Kidney (tissue), 14 donors: ENCODE results near the gene EDNRA. TPM values are rescaled to one million over a fixed set of nuclear protein-coding genes. Genes with fewer than 3 reads are reported as not detected.

Experiments
- DNase-seq, 5 donors: peaks; one replicate each; pipeline ENCODE4 v3.0.0-alpha.2; 2013 to 2020
- FAIRE-seq: peaks from 2 replicates; lab custom pipeline; 2012; peaks lifted over from hg19 to GRCh38; lab: Jason Lieb, UNC
- H3K27ac ChIP-seq, 2 donors: one replicate each; pipeline ENCODE4 v1.7.0; 2013; ENCODE audit warnings: low read depth in 2 of 2, low read length in 2 of 2, inconsistent platforms in 1 of 2
- H3K27me3 ChIP-seq: one replicate; pipeline ENCODE4 v1.7.1; 2013; ENCODE audit warnings: low read length, inconsistent platforms; ENCODE audit not compliant: control insufficient read depth, insufficient read depth
- H3K36me3 ChIP-seq, 3 donors: one replicate each; pipeline versions ENCODE4 v1.7.0 to v1.7.1; 2013; ENCODE audit warnings: low read length in 3 of 3, control low read depth in 1 of 3, inconsistent platforms in 1 of 3; ENCODE audit not compliant: insufficient read depth in 3 of 3, control insufficient read depth in 2 of 3
- H3K4me1 ChIP-seq, 3 donors: one replicate each; pipeline versions ENCODE4 v1.7.0 to v1.7.1; 2013; ENCODE audit warnings: low read length in 3 of 3, inconsistent platforms in 1 of 3, low read depth in 1 of 3; ENCODE audit not compliant: control insufficient read depth in 2 of 3, insufficient read depth in 2 of 3
- H3K4me3 ChIP-seq, 3 donors: one replicate each; pipeline versions ENCODE4 v1.7.0 to v1.8.1; 2013; ENCODE audit warnings: low read length in 3 of 3, control low read depth in 1 of 3, inconsistent platforms in 1 of 3
- H3K9ac ChIP-seq, 3 donors: one replicate each; pipeline versions ENCODE4 v1.7.0 to v1.7.1; 2013; ENCODE audit warnings: low read length in 3 of 3, control low read depth in 1 of 3, inconsistent platforms in 1 of 3
- H3K9me3 ChIP-seq, 3 donors: one replicate each; pipeline versions ENCODE4 v1.7.0 to v1.7.1; 2013; ENCODE audit warnings: low read length in 3 of 3, control low read depth in 1 of 3, inconsistent platforms in 1 of 3; ENCODE audit not compliant: control insufficient read depth in 2 of 3, insufficient read depth in 1 of 3
- CTCF ChIP-seq: IDR thresholded peaks from 3 replicates; pipeline ENCODE4 v1.5.1; 2012; ENCODE audit warnings: mild to moderate bottlenecking, moderate library complexity, borderline replicate concordance; ENCODE audit not compliant: insufficient read depth; ENCODE audit errors: extremely low read depth
- intact Hi-C: fragments of 100-400 bp; cut with DNase I; formaldehyde crosslinking; loops from one replicate; pipeline ENCODE4 v1.11.1; 2022
- polyA plus RNA-seq: library from polyadenylated mRNA; stranded (reverse); fragments of 350-450 nt; fragmentation: Illumina TruSeq; extraction: RNeasy Lipid Tissue Mini Kit (QIAGEN cat#74804); gene quantifications from one replicate; pipeline ENCODE4 v1.2.3, GENCODE V29; 2014; ENCODE audit warnings: low read depth, low replicate concordance; ENCODE audit not compliant: insufficient read depth
- total RNA-seq: library from RNA; stranded (reverse); fragmentation: NEBNext Ultra II Directional; extraction: Animal tissue kit (Norgen Biotek cat#: 25700); gene quantifications from one replicate; pipeline ENCODE4 v1.2.1, GENCODE V29; 2021
- donor health status: control.
- donor health status: control.
- donor health status: control.
- donor health status: control.
- donor health status: control.
- donor health status: DM: yes; HTN: yes; CAD: no.
- donor health status: Normal renal cell carcinoma (clear cell type).

Gene EDNRA
- total and polyA plus RNA-seq, 2 donors from 2014 or later, result 3.2 to 8.1 TPM

GRCh38 chr4:147463065-147463464 is 17.8 kb upstream of the EDNRA start:
- peaks cover 0 to 6% (median 4%) of the 10 kb centered on the region in 3 donors for H3K9me3 ChIP-seq
- H3K27ac ChIP-seq, result no peak overlapping the region
- TF ChIP-seq CTCF, result no peak
- no peaks in the 10 kb centered on the region for H3K4me1 ChIP-seq
- DNase-seq (no peak), FAIRE-seq (no peak)
- no peaks in the 10 kb centered on the region for H3K27me3 ChIP-seq
- intact Hi-C loops, result no loop called here
- no peak overlapping the region for H3K9ac ChIP-seq
- H3K4me3 ChIP-seq, result no peak overlapping the region
- no peaks in the 10 kb centered on the region for H3K36me3 ChIP-seq

DNA sequence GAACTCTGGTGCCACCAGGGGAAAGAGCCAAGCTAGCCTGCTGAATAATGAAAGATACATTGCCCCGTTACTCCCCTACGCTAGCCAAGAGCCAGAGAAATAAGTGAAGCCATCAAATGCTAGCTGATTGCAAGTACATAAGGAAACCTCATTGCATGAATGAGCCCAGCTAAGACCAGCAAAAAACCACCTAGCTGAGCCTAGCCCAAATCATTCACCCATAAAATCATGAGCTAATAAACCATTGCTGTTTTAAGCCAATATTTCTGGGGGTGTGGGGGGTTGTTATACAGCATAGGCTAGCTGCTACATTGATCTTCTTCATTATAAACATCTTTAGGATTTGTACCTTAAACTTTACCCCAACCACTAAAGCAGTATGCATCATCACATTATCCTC is 15.4 kb upstream of the EDNRA start:
- no peak overlapping the region for H3K9ac ChIP-seq
- no peak overlapping the region for H3K4me3 ChIP-seq
- FAIRE-seq (no peak), DNase-seq (no peak)
- H3K4me1 ChIP-seq, result no peaks in the 10 kb centered on the region
- H3K27ac ChIP-seq, result no peak overlapping the region
- intact Hi-C loops, result no loop called here
- H3K9me3 ChIP-seq, result peaks cover 0 to 6% (median 4%) of the 10 kb centered on the region in 3 donors
- no peaks in the 10 kb centered on the region for H3K36me3 ChIP-seq
- TF ChIP-seq CTCF, result no peak
- no peaks in the 10 kb centered on the region for H3K27me3 ChIP-seq

- H3K4me1 ChIP-seq, result no peaks in the 10 kb centered on the region
- intact Hi-C loops, result no loop called here
- no peak for TF ChIP-seq CTCF
- H3K9ac ChIP-seq, result no peak overlapping the region
- no peaks in the 10 kb centered on the region for H3K27me3 ChIP-seq
- H3K36me3 ChIP-seq, result no peaks in the 10 kb centered on the region
- H3K4me3 ChIP-seq, result no peak overlapping the region
- no peaks in the 10 kb centered on the region for H3K9me3 ChIP-seq
- no peak overlapping the region for H3K27ac ChIP-seq
- DNase-seq (no peak), FAIRE-seq (no peak)
Measured at GRCh38 chr4:147477439-147477838, 3.5 kb upstream of the EDNRA start.

- no peak for TF ChIP-seq CTCF
- DNase-seq, result no peak
- Histone ChIP-seq H3K4me1 (no peaks in the 10 kb centered on the region), H3K27ac (no peak overlapping the region), H3K36me3 (no peaks in the 10 kb centered on the region), H3K27me3 (no peaks in the 10 kb centered on the region), H3K9ac (no peak overlapping the region), H3K9me3 (no peaks in the 10 kb centered on the region), H3K4me3 (no peak overlapping the region)
- no peak for FAIRE-seq
- intact Hi-C loops, result no loop called here
Measured at GRCh38 chr4:147479376-147479775, 1.5 kb upstream of the EDNRA start.
